ENCODE measurements around the gene AFAP1L2.
A peak's percentile ranks its signal among the peaks of the same experiment; 100 is the strongest.

The AFAP1L2 gene

GRCh38 chr10:114304017-114304570, 100.2 kb downstream of the AFAP1L2 start:
- H3K4me3 ChIP-seq (ENCODE audit: low read length), result peak overlapping the region; percentile 47
- no peak for TF ChIP-seq ZNF274 (IDR thresholded peaks at IDR 0.05; ENCODE audit: low read depth, low read length)

GRCh38 chr10:114303556-114303955, 100.7 kb downstream of the AFAP1L2 start:
- H3K4me3 ChIP-seq (ENCODE audit: low read length), result no peak overlapping the region
- no peak for TF ChIP-seq ZNF274 (IDR thresholded peaks at IDR 0.05; ENCODE audit: low read depth, low read length)

- TF ChIP-seq ZNF274 (IDR thresholded peaks at IDR 0.05; ENCODE audit: low read depth, low read length), result no peak
- H3K4me3 ChIP-seq (ENCODE audit: low read length), result no peak overlapping the region
Measured at GRCh38 chr10:114301951-114302710, 102.2 kb downstream of the AFAP1L2 start.

- H3K4me3 ChIP-seq (ENCODE audit: low read length), result no peak overlapping the region
- no peak for TF ChIP-seq ZNF274 (IDR thresholded peaks at IDR 0.05; ENCODE audit: low read depth, low read length)
Measured at GRCh38 chr10:114301177-114301576, 103.1 kb downstream of the AFAP1L2 start.

GRCh38 chr10:114300036-114300645, 104.2 kb downstream of the AFAP1L2 start:
- TF ChIP-seq ZNF274 (IDR thresholded peaks at IDR 0.05; ENCODE audit: low read depth, low read length), result no peak
- H3K4me3 ChIP-seq (ENCODE audit: low read length), result no peak overlapping the region

GRCh38 chr10:114297136-114297705, 107.1 kb downstream of the AFAP1L2 start:
- TF ChIP-seq ZNF274 (IDR thresholded peaks at IDR 0.05; ENCODE audit: low read depth, low read length), result no peak
- no peak overlapping the region for H3K4me3 ChIP-seq (ENCODE audit: low read length)

- TF ChIP-seq ZNF274 (IDR thresholded peaks at IDR 0.05; ENCODE audit: low read depth, low read length), result no peak
- H3K4me3 ChIP-seq (ENCODE audit: low read length), result no peak overlapping the region
Measured at GRCh38 chr10:114295393-114295792, 108.9 kb downstream of the AFAP1L2 start.

- no peak overlapping the region for H3K4me3 ChIP-seq (ENCODE audit: low read length)
- no peak for TF ChIP-seq ZNF274 (IDR thresholded peaks at IDR 0.05; ENCODE audit: low read depth, low read length)
Measured at GRCh38 chr10:114294549-114294948, 109.8 kb downstream of the AFAP1L2 start.

GRCh38 chr10:114293075-114293474, 111.2 kb downstream of the AFAP1L2 start:
- TF ChIP-seq ZNF274 (IDR thresholded peaks at IDR 0.05; ENCODE audit: low read depth, low read length), result no peak
- no peak overlapping the region for H3K4me3 ChIP-seq (ENCODE audit: low read length)

GRCh38 chr10:114291516-114291915, 112.8 kb downstream of the AFAP1L2 start:
- H3K4me3 ChIP-seq (ENCODE audit: low read length), result no peak overlapping the region
- no peak for TF ChIP-seq ZNF274 (IDR thresholded peaks at IDR 0.05; ENCODE audit: low read depth, low read length)

GRCh38 chr10:114291076-114291475, 113.2 kb downstream of the AFAP1L2 start:
- TF ChIP-seq ZNF274 (IDR thresholded peaks at IDR 0.05; ENCODE audit: low read depth, low read length), result no peak
- H3K4me3 ChIP-seq (ENCODE audit: low read length), result no peak overlapping the region

- no peak overlapping the region for H3K4me3 ChIP-seq (ENCODE audit: low read length)
- no peak for TF ChIP-seq ZNF274 (IDR thresholded peaks at IDR 0.05; ENCODE audit: low read depth, low read length)
Measured at GRCh38 chr10:114290038-114290437, 114.3 kb downstream of the AFAP1L2 start.

GRCh38 chr10:114289096-114289436, 115.2 kb downstream of the AFAP1L2 start:
- TF ChIP-seq ZNF274 (IDR thresholded peaks at IDR 0.05; ENCODE audit: low read depth, low read length), result no peak
- no peak overlapping the region for H3K4me3 ChIP-seq (ENCODE audit: low read length)

GRCh38 chr10:114288424-114289095, 115.7 kb downstream of the AFAP1L2 start:
- H3K4me3 ChIP-seq (ENCODE audit: low read length), result no peak overlapping the region

More at GRCh38 chr10:114288424-114289095, 115.7 kb downstream of the AFAP1L2 start:
- TF ChIP-seq ZNF274 (IDR thresholded peaks at IDR 0.05; ENCODE audit: low read depth, low read length), result no peak

Measured in GM08714 (cell line).